Stimulated activated CD4-positive, alpha-beta T cell treated with anti-CD3 and anti-CD28 coated beads, Interleukin-15, amount 100 ng/mL, for 1 hour (primary cell): ENCODE measurements around the gene FST.

Experiments used
- DNase-seq, 2 donors: peaks; one replicate each; pipeline ENCODE4 v3.0.0-alpha.2; 2020; ENCODE audit warnings: low read depth in 1 of 2, low spot score in 1 of 2

Gene FST

GRCh38 chr5:53480416-53481158 is at the start of gene FST:
FST (plus strand) TSS chr5:53480629; CDS start chr5:53480792, 163 bp downstream.
- DNase-seq, result no peak

GRCh38 chr5:53431665-53432064 is 48.8 kb upstream of the FST start:
- no peak for DNase-seq

- no peak for DNase-seq
Observed at GRCh38 chr5:53433026-53433425, 47.4 kb upstream of the FST start.

GRCh38 chr5:53434541-53434940 is 45.9 kb upstream of the FST start:
- no peak for DNase-seq

GRCh38 chr5:53436480-53437191 is 43.8 kb upstream of the FST start:
- no peak for DNase-seq

GRCh38 chr5:53438079-53438478 is 42.4 kb upstream of the FST start:
- no peak for DNase-seq

GRCh38 chr5:53438486-53439472 is 41.6 kb upstream of the FST start:
- DNase-seq, result no peak

- no peak for DNase-seq
Observed at GRCh38 chr5:53442961-53443360, 37.5 kb upstream of the FST start.

GRCh38 chr5:53445569-53445968 is 34.9 kb upstream of the FST start:
- no peak for DNase-seq

GRCh38 chr5:53446908-53447307 is 33.5 kb upstream of the FST start:
- no peak for DNase-seq

- no peak for DNase-seq
Observed at GRCh38 chr5:53448851-53449250, 31.6 kb upstream of the FST start.

GRCh38 chr5:53453898-53454718 is 26.3 kb upstream of the FST start:
- DNase-seq, result no peak

- DNase-seq, result no peak
Observed at GRCh38 chr5:53454719-53455000, 25.8 kb upstream of the FST start.

GRCh38 chr5:53456366-53456765 is 24.1 kb upstream of the FST start:
- DNase-seq, result no peak

- no peak for DNase-seq
Observed at GRCh38 chr5:53463909-53464621, 16.4 kb upstream of the FST start.

GRCh38 chr5:53464722-53465121 is 15.7 kb upstream of the FST start:
- DNase-seq, result no peak

GRCh38 chr5:53469946-53470687 is 10.3 kb upstream of the FST start:
- DNase-seq, result no peak

- no peak for DNase-seq
Observed at GRCh38 chr5:53472279-53472678, 8.2 kb upstream of the FST start.

GRCh38 chr5:53472720-53473510 is 7.5 kb upstream of the FST start:
- DNase-seq, result no peak
